NCI-H82 treated with DMSO at 0.1 percent for 48 hours (cell line): Measurements from ENCODE around the gene PDCD11.

Experiments
- DNase-seq: peaks from one replicate; lab custom pipeline; 2025; ENCODE audit not compliant: unreplicated experiment; lab: John Stamatoyannopoulos, UW

PDCD11 gene

DNA sequence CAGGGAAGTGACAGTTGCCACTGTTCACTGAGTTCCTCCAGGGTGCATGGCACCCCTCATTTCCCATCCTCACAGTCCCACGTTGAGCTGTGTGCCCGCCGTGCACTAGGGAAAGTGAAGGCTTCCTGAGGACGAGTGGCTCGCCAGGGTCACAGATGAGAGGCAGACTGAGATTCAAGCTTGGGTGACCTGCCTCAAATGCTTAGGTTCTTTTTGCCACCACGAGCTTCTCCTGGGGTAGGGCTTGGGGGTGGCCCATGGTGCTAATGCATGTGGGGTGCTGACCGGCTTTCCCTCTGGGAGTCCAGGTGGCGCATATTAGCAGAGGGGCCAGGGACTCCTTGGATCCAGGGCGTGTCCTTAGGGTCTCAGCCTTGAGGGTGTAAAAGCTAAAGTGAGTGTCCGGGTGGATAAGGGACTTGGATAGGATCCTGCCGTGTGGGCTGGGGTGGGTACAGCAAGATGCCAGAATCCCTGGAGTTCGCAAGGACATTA lies 53.8 kb downstream of the PDCD11 start:
- no peak for DNase-seq

DNA sequence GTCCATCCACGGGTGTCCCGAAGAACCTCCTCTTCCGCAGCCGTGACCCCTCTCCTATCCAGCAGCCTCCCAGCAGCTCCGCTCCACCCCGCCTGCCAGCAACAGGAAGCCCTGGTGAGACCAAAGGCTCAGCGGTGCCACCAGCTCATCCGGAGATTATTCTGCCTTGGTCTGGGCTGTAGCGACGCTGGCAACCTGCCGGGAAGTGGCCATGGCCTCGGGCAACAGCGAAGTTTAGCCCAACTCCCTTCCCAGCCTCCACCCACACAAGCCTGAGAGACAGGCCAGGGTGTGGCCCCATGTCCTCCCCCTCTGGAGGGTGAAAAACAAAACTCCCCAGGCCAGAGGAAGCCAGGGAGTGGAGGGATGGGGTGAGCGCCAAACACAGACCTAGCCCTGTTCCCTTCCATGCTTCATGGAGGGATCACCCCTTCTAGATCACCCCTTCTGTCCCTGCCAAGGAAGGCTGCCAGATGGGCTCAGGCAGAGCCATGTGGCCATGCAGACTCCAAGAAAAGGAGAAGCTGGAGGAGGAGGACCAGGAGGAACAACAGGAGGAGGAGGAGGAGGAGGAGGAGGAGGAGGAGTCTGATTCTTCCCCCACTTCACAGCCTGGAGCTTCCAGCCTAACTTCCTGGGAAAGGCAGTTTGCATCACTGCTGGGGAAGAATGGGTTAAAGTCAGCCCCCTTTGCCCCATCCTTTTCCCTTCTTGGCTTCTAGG lies 54.8 kb downstream of the PDCD11 start:
- no peak for DNase-seq

DNA sequence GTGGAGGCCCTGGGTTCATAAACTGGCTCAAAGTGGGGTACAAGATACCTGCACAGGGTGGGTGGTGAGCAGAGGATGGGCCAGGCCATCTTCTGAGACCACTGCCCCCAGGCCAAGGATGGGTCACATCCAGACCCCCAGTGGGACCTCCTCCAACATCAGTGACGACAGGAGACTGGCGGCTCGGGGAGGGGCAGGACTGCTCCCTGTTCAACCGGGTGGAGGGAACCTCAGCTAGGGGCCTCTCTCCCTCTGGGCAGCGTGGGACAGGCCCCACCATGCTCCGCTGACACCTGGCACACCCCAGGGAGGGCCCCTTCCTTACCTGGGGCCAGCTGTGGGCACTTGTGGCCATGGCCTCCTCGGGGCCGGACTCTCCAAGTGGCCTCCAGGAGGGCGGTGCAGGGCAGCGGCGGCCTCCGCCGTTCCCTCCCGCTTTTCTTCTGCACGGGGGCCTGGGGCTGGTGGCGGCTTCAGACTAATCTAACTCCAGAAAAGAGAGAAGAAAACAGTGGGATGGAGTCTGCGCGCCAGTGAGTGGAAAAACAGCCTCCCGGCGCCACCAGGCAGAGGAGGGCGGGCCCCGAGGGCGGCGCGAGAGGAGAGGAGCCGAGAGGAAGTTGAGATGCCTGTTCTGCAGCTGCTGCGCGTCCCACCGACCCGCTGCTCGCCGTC lies 55.5 kb downstream of the PDCD11 start, which contains the start of gene CALHM2:
Gene CALHM2, minus strand, starts transcription at position 540 of the 675 bp plus-strand sequence. CDS start 2,429 bp downstream, outside the sequence.
- DNase-seq: no peak

DNA sequence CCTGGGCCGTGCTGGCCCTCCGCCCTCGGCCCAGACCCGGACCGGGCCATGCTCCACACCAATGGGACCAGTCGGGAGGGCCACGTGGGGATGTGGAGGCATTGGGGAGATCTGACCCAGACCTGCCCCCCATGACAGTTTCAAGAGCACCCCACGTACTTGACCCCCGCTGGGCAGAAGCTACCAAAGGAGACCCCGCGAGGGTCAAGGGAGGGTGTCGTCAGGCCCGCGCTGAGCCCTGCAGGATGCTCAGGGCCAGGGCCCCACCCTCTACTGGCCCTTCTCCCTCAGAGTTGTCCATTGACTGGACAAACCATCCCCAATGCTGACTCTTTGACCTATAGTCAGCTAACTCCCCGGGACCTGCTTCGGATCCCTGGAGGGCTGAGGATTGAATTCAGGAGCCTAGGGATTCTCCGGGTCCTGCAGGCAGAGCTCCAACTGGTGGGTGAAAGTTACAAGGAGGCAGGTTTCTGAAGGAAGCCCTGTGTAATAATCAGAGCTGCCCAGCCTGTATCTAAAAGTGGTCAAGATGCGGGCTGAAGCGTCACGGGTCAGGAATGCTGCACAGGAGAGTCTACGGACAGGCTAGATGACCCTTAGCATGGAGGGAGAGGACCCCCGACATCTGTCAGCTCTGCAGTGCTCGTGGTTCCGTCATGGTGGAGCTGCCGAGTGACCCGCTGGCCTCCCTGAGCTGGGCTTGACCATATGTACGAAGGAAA lies 56.2 kb downstream of the PDCD11 start:
- DNase-seq: no peak

DNA sequence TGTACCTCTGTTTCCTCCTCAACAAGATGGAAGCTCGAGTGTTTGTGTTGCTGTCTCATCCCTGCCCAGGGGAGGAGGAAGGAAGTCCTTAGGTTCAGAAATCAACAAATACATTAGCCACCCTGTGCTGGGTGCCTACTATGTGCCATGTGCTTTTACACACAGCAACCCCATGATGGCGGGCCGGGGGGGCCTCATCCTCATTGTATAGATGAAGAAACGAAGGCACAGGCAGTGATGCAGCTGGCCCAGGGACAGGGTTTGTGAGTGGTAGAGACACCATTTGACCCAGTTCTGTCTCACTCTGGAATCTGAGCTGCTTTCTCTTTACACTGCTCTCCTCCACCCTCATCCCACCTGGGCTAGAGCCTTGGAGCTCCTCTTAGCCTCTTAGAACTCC lies 57.6 kb downstream of the PDCD11 start:
- no peak for DNase-seq

DNA sequence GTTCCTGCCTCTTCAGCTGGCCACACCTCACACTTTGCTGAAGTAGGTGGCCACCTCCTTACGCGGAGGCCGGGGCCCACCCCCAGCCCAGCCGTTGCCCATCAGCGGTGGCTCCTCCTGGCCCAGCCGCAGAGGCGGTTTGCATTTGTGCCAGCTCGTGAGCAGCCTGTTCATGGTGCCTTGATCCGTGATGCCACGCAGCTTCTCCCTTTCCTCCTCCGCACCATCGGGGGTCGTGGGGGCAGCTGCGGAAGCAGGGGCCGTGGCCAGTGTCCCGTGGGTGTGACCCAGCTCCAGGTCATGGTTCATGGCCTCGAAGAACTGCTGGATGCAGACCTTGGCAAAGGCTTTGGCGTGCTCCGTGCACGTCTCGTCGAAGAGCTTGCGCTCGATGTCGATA lies 58.8 kb downstream of the PDCD11 start:
- DNase-seq: no peak

DNA sequence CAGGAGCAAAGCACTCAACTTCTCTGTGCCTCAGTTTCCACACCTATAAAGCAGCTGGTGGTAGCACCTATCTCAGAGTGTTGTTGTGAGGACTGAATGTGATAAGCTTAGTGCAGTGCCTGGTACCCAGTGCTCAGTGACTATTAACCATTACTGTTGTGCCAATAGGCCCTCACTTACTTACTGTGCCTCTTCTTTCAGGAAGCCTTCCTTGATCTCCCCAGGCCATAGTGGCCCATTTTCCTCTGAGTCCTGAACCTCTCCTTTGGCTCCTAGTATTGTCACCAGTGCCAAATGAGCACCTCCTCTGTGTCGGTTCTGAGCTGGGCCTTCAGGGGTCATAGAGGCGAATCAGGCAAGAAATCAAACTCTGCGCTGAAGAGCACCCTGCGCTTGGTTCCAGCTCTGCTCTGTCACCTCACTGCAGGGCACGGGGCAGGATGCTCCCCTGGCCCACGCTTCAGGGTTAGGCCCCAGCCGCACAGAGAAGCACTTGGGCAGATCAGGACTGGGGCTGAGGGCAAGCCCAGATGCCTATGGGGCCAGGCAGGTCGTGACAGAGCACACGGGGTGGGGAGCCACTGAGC lies 59.7 kb downstream of the PDCD11 start:
- no peak for DNase-seq

DNA sequence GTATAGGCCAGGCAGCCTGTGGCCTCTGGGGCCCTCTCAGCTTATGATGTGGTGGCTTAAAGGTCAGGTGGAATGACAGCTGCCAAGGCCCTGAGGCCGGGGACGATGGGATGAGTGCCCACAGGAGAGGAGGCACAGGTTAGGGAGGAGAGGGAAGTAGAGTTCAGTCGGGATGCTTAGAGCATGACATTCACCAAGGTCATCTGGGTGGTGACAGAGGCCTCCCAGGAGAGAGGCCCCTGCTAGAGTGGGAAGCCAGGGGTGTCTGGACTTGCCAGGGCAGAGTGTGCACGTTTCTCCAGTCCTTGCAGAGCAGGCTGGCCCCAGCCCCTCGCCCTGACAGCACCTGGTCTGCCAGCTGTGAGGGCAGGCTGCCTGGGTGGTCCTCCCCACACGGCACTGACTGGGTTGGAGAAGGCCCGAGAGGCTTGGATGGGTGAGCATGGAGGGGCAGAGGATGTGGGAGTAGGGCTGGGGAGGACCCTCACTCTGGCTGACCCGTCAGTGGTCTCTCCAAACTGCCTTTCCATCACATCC lies 60.8 kb downstream of the PDCD11 start:
- DNase-seq: no peak

DNA sequence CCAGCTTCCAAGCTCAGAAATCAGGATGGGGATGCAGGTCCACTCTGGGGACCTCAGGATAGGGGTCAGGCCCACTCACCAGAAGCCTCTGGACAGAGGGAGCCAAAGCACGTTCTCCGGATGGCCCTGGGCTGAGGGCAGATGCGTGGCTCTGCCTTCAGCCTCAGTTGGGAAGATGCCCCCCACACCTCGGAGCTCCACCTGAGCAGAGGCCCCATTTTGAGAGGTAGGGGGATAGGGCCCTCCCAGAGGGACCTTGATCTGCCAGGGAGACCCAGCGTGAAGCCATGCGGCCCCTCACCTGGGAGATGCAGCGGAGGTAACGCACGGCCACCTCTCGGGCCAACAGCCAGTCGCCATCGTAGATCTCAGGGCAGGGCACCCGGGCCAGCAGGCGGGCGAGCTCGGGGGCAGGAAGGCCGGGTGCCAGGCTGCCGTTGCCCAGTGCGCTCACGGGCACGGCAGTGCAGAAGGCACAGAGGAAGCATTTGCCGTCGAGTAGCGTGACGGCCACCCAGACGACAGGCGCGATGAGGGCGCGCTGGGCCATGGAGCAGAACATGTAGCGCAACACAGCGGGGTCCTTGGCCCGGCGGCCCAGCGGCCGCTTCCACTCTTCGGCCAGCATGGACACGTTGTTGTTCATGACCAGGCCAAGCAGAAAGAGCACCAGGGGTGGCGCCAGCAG lies 61.6 kb downstream of the PDCD11 start:
- DNase-seq: no peak

DNA sequence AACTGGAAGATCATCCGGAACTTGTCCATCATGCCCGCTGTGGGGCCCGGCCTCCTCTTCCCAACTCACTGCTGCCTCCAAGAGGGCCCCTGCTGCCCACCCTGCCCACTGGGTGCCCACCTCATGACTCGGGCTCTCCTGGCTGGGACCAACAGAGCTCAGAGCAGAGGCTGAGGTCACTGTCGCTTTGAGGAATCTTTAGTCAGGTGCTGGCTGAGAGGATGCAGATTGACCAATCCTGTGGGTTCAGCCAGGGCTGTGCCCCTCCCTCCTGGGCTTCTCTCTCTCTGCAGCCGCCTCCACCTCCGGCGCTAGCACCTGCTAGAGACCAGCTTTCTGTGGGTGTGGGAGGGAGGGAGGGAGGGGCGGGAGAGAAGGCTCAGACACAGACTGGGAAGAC lies 62.3 kb downstream of the PDCD11 start, which contains the start of gene CALHM1:
Gene CALHM1, minus strand, starts transcription at position 181 of the 400 bp plus-strand sequence. Its CDS starts 149 bp downstream, at position 32.
- no peak for DNase-seq

DNA sequence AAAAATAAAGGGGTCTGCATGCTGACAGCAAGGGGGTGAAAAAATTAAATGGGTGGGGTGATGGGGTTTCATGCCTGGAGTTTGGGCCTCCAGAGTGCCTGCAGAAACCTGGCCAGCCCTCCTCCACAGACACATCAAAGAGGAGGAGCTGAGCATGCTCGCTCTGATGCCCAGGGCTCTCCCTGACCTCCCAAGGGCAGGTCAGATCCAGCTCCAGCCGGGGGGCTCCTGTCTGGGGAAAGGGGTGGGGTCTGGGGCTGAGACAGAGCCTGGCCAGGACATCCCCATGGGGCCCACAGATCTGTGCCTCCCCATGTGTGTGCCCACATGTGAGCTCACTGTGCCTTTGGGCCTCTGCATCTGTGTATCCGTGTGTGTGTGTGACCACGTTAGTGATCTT lies 63.2 kb downstream of the PDCD11 start:
- no peak for DNase-seq

DNA sequence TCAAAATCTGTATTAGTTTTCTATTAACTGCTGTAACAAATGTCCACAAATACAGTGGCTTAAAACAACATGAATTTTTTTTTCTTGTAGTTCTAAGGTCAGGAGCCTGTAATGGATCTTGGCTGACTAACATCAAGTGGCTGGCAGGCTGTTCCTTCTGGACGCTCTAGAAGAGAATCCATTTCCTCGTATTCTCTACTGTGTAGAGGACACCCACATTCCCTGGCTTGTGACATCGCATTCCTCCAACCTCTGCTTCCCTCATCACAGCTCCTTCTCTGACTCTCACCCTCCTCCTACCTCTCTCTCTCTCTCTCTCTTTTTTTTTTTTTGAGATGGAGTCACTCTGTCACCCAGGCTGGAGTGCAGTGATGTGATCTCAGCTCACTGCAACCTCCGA lies 67.1 kb downstream of the PDCD11 start:
- no peak for DNase-seq

DNA sequence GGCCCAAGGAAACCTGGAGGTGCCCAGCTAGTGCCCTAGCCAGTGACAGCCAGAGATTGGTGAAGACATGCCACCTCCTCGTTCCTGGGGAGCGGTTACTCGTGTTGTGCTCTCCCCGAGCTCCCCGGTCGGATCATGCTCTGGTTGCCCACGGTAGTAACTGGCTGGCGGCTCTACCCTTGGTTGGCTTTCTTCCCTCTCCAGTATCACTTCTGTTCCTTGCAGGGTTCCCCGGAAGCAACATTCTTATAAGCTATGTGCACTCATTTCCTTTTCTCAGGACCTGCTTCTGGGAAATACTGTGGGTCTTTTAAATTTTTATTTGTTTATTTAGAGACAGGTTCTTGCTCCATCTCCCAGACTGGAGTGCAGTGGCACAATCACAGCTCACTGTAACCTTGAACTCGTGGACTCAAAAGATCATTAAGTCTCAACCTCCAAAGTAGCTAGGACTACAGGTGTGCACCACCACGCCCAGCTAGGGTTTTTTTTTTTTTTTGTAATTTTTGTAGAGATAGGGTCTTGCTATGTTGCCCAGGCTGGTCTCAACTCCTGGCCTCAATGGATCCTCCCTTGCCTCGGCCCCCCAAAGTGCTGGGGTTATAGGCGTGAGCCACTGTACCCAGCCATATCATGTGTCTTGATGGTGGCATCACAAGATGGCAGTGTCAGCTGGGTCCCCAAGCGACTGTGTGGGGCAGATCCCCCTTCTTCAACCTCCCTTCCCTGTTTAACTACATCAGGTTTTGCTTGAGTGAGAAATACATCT lies 69.2 kb downstream of the PDCD11 start:
- no peak for DNase-seq

DNA sequence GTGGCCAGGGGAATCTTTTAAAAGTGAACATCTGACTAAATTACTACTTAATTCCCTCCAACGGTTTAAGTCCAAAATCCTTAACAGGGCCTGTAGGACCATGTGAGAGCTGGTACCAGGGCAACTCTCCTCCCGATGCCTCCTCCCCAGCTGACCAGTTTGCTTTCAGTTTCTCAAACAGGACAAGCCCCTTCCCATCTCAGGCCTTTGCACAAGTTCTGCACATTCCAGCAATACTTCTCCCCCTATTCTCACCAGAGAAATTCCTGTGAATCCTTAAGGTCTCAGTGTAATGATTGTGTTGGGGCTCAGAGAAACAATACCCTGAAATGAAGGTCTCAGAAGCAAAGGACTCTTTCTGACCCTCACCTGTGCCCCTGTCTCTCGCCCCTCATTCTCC lies 70.3 kb downstream of the PDCD11 start:
- DNase-seq: no peak

DNA sequence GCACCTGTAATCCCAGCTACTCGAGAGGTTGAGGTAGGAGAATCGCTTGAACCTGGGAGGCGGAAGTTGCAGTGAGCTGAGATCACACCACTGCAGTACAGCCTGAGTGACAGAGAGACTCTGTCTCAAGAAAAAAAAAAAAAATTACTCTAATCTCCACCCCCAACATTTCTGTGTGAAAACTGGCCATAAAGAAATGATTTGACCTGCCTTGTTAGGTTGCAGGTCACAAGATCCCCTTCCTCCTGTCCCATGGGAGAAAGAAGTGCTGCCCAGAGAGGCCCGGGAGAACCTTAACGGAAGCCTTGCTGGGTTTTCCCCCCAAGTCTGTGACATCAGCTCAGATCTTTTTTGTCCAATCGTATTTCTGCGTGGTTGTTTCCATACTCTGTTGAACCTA lies 71.0 kb downstream of the PDCD11 start:
- DNase-seq: no peak

DNA sequence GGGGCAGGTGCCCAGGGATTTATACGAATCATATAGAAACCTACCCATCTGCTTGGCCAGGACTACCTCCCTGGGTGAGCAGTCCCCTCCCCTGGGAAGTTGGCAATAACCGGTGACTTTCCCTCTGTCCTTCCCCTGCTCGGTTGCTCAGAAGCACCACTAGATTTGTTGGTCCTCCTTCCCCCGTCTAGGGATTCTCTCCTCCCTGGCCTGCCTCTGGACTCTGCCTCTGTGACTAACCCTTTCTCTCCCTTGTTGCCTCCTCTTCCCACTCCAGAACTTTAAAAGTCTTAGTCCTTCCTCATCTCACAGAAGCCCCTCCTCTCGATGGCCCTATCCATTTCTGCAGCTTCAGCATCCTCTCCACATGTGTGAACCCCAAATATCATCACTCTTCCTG lies 72.8 kb downstream of the PDCD11 start:
- no peak for DNase-seq

DNA sequence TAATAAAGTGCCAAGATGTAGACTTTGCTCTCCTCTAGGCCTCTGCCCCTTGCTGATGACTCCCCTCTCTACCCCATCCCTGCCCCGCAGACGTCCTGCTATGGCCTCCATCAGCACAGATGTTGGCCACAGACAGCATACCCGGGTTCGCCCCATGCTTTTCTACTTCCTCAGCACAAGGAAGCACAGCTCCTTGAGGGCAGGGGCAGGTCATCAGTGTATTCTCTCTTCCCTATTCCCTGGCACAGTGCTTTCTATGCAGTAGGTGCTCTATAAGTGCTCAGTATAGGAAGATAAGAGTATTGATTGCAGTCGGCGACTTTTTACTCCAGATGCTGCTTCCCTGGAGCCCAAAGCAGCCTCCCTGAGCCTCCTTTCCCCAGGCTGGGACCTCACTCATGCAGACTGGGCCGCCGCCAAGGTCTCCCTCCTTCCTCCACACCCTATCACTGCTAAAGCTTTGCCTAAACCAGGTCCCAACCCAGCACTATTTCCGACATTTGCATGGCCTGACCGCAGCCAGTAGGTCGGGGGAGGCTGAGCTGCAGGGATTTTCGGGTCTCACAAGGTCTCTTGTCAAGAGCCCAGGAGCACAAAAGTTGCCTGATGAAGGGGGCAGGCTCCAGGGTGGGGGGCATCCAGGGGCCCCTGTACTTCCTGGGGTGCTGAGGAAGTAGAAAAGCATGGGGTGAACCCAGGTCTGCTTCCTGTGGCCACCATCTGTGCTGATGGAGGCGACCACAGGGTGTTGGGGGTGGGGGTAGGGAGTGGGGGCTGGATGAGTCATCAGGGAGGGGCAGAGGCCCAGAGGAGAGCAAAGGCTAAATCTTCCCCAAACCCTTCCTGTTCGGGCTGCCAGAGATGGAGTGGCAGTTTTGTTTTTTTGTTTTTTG lies 74.6 kb downstream of the PDCD11 start:
- no peak for DNase-seq

DNA sequence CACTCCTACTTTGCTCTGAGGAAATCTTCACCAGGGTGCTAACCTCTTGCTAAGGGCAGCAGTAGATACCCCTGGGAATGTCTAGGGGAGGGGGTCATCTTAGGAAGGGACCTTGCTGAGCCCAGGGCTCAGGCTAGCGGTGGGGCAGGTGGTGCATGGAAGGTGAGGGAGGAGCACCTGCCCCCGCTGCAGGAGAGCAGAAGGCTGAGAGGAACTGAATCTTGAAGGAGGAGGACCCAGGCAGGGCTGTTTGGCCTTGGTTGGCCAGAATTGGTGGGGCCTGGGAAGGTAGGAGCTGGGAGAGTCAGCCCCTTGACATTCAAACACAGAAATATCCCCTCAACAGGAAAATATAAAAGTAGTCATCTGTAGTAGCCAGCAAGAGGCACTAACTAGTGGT lies 75.6 kb downstream of the PDCD11 start:
- no peak for DNase-seq

DNA sequence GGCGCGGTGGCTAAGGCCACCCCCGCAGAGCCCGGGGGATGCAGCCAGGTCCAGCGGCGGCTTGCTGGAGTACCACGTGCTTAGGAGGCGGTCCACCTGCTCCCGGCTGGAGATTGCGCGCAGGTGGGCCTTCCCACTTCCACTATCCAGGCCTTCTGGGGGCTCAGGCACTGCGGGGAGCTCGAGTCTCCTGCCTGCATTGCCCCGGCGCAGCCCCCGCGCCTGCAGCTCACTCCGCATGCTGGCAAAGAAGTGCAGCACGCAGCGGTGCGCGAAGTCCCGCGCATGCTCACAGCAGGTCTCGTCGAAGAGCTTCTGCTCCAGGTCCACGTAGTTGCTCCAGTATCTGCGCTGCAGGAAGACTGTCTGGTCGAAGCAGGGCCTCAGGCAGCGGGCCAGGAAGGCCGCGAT lies 76.8 kb downstream of the PDCD11 start:
- DNase-seq: no peak
